Endothelial cell of umbilical vein (primary cell): ENCODE measurements around the gene PDE1A. TPM values are rescaled to one million over a fixed set of nuclear protein-coding genes. Genes with fewer than 3 reads are reported as not detected.

Source experiments
- BruUV-seq: library from RNA; stranded (reverse); fragments of 400-500 nt; replicated peaks from 2 replicates; lab custom pipeline; 2021; lab: Mats Ljungman, UMichigan
- CTCF ChIA-PET: fragments of 300-600, 350-600 bp; sonication (Branson Sonifier 250); formaldehyde crosslinking; loops from one replicate; lab custom pipeline; 2021; ENCODE audit warnings: antibody characterized with exemption, inconsistent platforms; lab: Charles Lee
- POLR2A ChIA-PET: fragments of 300-600, 350-600 bp; sonication (Branson Sonifier 250); formaldehyde crosslinking; loops from one replicate; lab custom pipeline; 2021; ENCODE audit warnings: antibody characterized with exemption, inconsistent platforms; lab: Charles Lee
- DNase-seq: peaks from one replicate; pipeline ENCODE4 v3.0.0-alpha.2; 2011; ENCODE audit warnings: low read depth, low spot score
- FAIRE-seq: peaks from 2 replicates; lab custom pipeline; 2011; peaks lifted over from hg19 to GRCh38; lab: Jason Lieb, UNC
- H2AFZ ChIP-seq: 2 replicates; pipeline ENCODE4 v1.6.0; 2012; ENCODE audit warnings: low read depth, low read length, control low read depth, inconsistent platforms
- H3K27ac ChIP-seq: 2 replicates; pipeline ENCODE4 v1.5.1; 2011; ENCODE audit warnings: low read depth, mild to moderate bottlenecking, control low read depth, low read length, moderate library complexity; ENCODE audit not compliant: insufficient read depth
- H3K27me3 ChIP-seq, 2 experiments: 2 replicates each; pipeline versions ENCODE4 v1.6.0 to v1.6.1; 2011; ENCODE audit warnings: low read length in 2 of 2, mixed read lengths in 1 of 2; ENCODE audit not compliant: control insufficient read depth in 2 of 2, insufficient read depth in 2 of 2
- H3K36me3 ChIP-seq, 2 experiments: 2 replicates in 1 of 2; 3 replicates in 1 of 2; pipeline ENCODE4 v1.5.1; 2011; ENCODE audit warnings: low read length in 2 of 2, mild to moderate bottlenecking in 1 of 2, moderate library complexity in 1 of 2; ENCODE audit not compliant: control insufficient read depth in 2 of 2, insufficient read depth in 2 of 2; ENCODE audit errors: extremely low read depth in 1 of 2
- H3K4me1 ChIP-seq: 3 replicates; pipeline ENCODE4 v1.5.1; 2011; ENCODE audit warnings: mild to moderate bottlenecking, low read length; ENCODE audit not compliant: control insufficient read depth, insufficient read depth; ENCODE audit errors: extremely low read depth
- H3K4me2 ChIP-seq: 2 replicates; pipeline ENCODE4 v1.6.1; 2011; ENCODE audit warnings: low read length, control low read depth, mixed read lengths; ENCODE audit not compliant: insufficient read depth
- H3K4me3 ChIP-seq, 3 experiments: fragments of 200-600 bp in 1 of 3; sonication (generic), shearing (Covaris generic) in 1 of 3; replicated peaks in 1 of 3; 2 replicates each; pipeline ENCODE4 v1.5.1; 2011 to 2016; ENCODE audit warnings: control low read depth in 3 of 3, low read length in 3 of 3, mild to moderate bottlenecking in 2 of 3, inconsistent platforms in 1 of 3, low read depth in 1 of 3, moderate library complexity in 1 of 3; ENCODE audit not compliant: insufficient read depth in 1 of 3
- H3K79me2 ChIP-seq: 2 replicates; pipeline ENCODE4 v1.6.0; 2012; ENCODE audit warnings: low read length, inconsistent platforms; ENCODE audit not compliant: control insufficient read depth, insufficient read depth
- H3K9ac ChIP-seq: replicated peaks from 2 replicates; pipeline ENCODE3; 2011; ENCODE audit warnings: low read length, control low read depth; ENCODE audit not compliant: insufficient read depth; ENCODE audit errors: extremely low read depth
- H3K9me1 ChIP-seq: replicated peaks from 3 replicates; pipeline ENCODE4 v1.6.0; 2011; ENCODE audit warnings: mild to moderate bottlenecking, low read length; ENCODE audit not compliant: control insufficient read depth, insufficient read depth; ENCODE audit errors: extremely low read depth
- H3K9me3 ChIP-seq: replicated peaks from 2 replicates; pipeline ENCODE4 v1.5.1; 2012; ENCODE audit warnings: low read length, inconsistent platforms; ENCODE audit not compliant: control insufficient read depth, insufficient read depth
- H4K20me1 ChIP-seq: replicated peaks from 2 replicates; pipeline ENCODE3; 2011; ENCODE audit warnings: mild to moderate bottlenecking, low read length; ENCODE audit not compliant: control insufficient read depth, insufficient read depth; ENCODE audit errors: extremely low read depth
- CTCF ChIP-seq, 2 donors: IDR thresholded peaks; 1 replicate in 1 of 2; 2 replicates in 1 of 2; pipeline ENCODE4 v1.5.1; 2011; ENCODE audit warnings: low read length in 2 of 2, mild to moderate bottlenecking in 2 of 2, moderate library complexity in 2 of 2, control low read depth in 1 of 2, inconsistent platforms in 1 of 2, low read depth in 1 of 2; ENCODE audit not compliant: insufficient read depth in 1 of 2; ENCODE audit errors: extremely low read depth in 1 of 2
- EZH2 ChIP-seq: IDR thresholded peaks from 2 replicates; pipeline ENCODE4 v1.6.1; 2012; ENCODE audit warnings: borderline replicate concordance, low read depth, mild to moderate bottlenecking, moderate library complexity, low read length, inconsistent platforms; ENCODE audit not compliant: severe bottlenecking
- GATA2 ChIP-seq: IDR thresholded peaks from 2 replicates; pipeline ENCODE4 v1.7.0; 2011; ENCODE audit warnings: low read depth, mild to moderate bottlenecking, moderate library complexity, mixed read lengths, low read length; ENCODE audit not compliant: insufficient read length, insufficient read depth
- JUN ChIP-seq: IDR thresholded peaks from 2 replicates; pipeline ENCODE4 v1.6.1; 2011; ENCODE audit warnings: borderline replicate concordance, low read depth; ENCODE audit not compliant: insufficient read length, insufficient read depth
- MYC ChIP-seq: IDR thresholded peaks from one replicate; pipeline ENCODE4 v1.6.1; 2011; ENCODE audit warnings: mild to moderate bottlenecking, low read depth, low read length
- POLR2A ChIP-seq: IDR thresholded peaks from 2 replicates; pipeline ENCODE4 v1.6.1; 2012; ENCODE audit warnings: low read depth, mild to moderate bottlenecking, control low read depth, low read length
- dilution Hi-C: fragments of 300-500 bp; cut with MboI; formaldehyde crosslinking; loops from one replicate; pipeline ENCODE4 v1.15.0; 2019; ENCODE audit warnings: low sequenced_read_pairs; ENCODE audit not compliant: extremely low pct_ligation_motif_present
- intact Hi-C: fragments of 100-400 bp; cut with micrococcal nuclease; formaldehyde crosslinking; loops from one replicate; pipeline ENCODE4 v1.10.0; 2022
- polyA plus RNA-seq, 4 experiments: library from polyadenylated mRNA; depleted of rRNA in 3 of 4; stranded (reverse) in 3 of 4; unstranded in 1 of 4; fragments of >200 nt; gene quantifications; 2 replicates each; pipeline versions ENCODE4 v1.2.1 to v1.2.3, GENCODE V29; 2011 to 2012; ENCODE audit warnings: missing spikeins in 1 of 4
- total RNA-seq: library from RNA; stranded (reverse); gene quantifications from 2 replicates; pipeline ENCODE4 v1.2.3, GENCODE V29; 2021
- TF ChIP-seq, protein P1 (sequence below): IDR thresholded peaks from 2 replicates; pipeline ENCODE4 v1.6.1; 2011; ENCODE audit not compliant: insufficient read depth, insufficient read length

The PDE1A gene
- total and polyA plus RNA-seq, 2 donors (not counting 3 experiments of a cell fraction or from before 2014, with no cell fraction given): 0.43 to 0.49 TPM

GRCh38 chr2:182298456-182298855 is 128.4 kb downstream of the PDE1A start:
- no peak for TF ChIP-seq GATA2
- TF ChIP-seq MYC: no peak
- no peak for TF ChIP-seq JUN
- TF ChIP-seq CTCF (IDR thresholded peaks at IDR 0.05; ENCODE audit: extremely low read depth in 1 of 2, insufficient read depth in 1 of 2, low read depth in 1 of 2, low read length in 2 of 2): no peak
- Histone ChIP-seq H3K27ac (no peak overlapping the region), H3K36me3 (no peaks in the 10 kb centered on the region), H3K4me2 (no peak overlapping the region), H3K4me1 (no peaks in the 10 kb centered on the region), H3K4me3 (no peak overlapping the region), H3K79me2 (no peaks in the 10 kb centered on the region), H3K9ac (no peak overlapping the region), H3K9me1 (no peaks in the 10 kb centered on the region), H4K20me1 (no peaks in the 10 kb centered on the region), H2AFZ (no peak overlapping the region), H3K27me3 (no peaks in the 10 kb centered on the region), H3K9me3 (no peaks in the 10 kb centered on the region)
- no peak for DNase-seq
- intact Hi-C loops: no loop called here
- dilution Hi-C loops: no loop called here
- CTCF ChIA-PET: no interaction called here
- no TSS peak for BruUV-seq
- POLR2A ChIA-PET: no interaction called here
- no peak for FAIRE-seq

DNA sequence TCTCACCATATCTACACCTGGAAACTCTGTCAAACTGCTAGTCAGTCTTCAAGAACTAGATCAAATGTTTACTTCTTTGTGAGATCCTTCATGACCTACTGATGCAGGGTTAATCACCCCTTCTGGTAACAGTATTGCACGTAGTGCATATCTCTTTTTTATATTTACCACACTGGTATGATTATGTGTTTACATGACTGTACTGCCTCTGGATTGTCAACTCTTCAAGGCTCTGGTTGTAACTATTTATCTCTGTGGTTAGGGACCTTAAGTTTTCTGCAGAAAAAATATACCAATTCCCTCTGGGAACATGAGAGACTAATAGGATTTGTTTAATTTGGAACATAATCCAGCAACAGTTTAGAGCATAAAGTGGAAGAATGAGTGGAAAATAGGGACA is 135.5 kb downstream of the PDE1A start:
- no peaks in the 10 kb centered on the region for H3K9me1 ChIP-seq
- CTCF ChIA-PET: no interaction called here
- H3K4me3 ChIP-seq: no peak overlapping the region
- H3K27me3 ChIP-seq: no peaks in the 10 kb centered on the region
- intact Hi-C loops (no loop called here), dilution Hi-C loops (no loop called here)
- H4K20me1 ChIP-seq: no peaks in the 10 kb centered on the region
- POLR2A ChIA-PET: no interaction called here
- no peak overlapping the region for H2AFZ ChIP-seq
- H3K27ac ChIP-seq: no peak overlapping the region
- no peak for TF ChIP-seq MYC
- no peak for TF ChIP-seq POLR2A
- no peak for TF ChIP-seq JUN
- TF ChIP-seq GATA2: no peak
- TF ChIP-seq, protein P1, sequence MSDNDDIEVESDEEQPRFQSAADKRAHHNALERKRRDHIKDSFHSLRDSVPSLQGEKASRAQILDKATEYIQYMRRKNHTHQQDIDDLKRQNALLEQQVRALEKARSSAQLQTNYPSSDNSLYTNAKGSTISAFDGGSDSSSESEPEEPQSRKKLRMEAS: no peak
- TF ChIP-seq CTCF (IDR thresholded peaks at IDR 0.05; ENCODE audit: extremely low read depth in 1 of 2, insufficient read depth in 1 of 2, low read depth in 1 of 2, low read length in 2 of 2): no peak
- no peak for TF ChIP-seq EZH2
- no peak overlapping the region for H3K9ac ChIP-seq
- no peak overlapping the region for H3K4me2 ChIP-seq
- H3K4me1 ChIP-seq: no peaks in the 10 kb centered on the region
- FAIRE-seq: no peak
- no peaks in the 10 kb centered on the region for H3K36me3 ChIP-seq
- BruUV-seq: no TSS peak
- H3K9me3 ChIP-seq: no peaks in the 10 kb centered on the region
- no peak for DNase-seq
- no peaks in the 10 kb centered on the region for H3K79me2 ChIP-seq
